ENCODE measurements around the gene SCO2.
"Not testable (repeated sequence)": the region's sequence is repeated elsewhere in the genome, so short reads cannot be mapped to it uniquely, and the experiment has no call there.

The SCO2 gene

DNA sequence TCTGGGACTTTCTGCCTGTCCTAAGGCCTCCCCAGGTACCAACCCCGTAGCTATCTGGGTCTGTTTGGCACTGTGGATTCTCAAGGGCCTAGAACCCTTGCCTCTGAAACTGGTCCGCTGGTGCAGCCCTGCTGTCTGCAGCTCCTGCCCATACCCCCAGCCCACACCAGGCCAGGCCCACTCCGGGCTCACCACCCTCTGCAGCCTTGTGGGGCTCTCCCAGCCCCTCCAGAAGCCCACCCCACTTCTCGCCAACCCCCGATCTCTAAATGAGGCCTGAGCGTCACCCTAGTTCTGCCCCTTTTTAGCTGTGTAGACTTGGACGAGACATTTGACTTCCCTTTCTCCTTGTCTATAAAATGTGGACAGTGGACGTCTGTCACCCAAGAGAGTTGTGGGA lies 25.0 kb upstream of the SCO2 start:
- no peak for DNase-seq (ENCODE audit: low read depth in 3 of 3)

DNA sequence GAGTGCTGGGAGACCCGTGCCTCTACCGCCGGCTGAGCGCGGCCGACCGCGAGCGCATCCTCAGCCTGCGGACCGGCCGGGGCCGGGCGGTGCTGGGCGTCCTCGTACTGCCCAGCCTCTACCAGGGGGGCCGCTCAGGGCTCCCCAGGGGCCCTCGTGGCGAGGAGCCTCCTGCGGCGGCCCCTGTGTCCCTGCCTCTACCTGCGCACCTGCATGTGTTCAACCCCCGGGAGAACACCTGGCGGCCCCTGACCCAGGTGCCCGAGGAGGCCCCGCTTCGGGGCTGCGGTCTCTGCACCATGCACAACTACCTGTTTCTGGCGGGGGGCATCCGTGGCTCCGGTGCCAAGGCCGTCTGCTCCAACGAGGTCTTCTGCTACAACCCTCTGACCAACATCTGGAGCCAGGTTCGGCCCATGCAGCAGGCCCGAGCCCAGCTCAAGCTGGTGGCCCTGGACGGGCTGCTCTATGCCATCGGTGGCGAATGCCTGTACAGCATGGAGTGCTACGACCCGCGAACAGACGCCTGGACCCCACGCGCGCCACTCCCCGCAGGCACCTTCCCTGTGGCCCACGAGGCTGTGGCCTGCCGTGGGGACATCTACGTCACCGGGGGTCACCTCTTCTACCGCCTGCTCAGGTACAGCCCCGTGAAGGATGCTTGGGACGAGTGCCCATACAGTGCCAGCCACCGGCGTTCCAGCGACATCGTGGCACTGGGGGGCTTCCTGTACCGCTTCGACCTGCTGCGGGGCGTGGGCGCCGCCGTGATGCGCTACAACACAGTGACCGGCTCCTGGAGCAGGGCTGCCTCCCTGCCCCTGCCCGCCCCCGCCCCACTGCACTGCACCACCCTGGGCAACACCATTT lies 23.8 kb upstream of the SCO2 start:
- DNase-seq (ENCODE audit: low read depth in 3 of 3), result no peak

DNA sequence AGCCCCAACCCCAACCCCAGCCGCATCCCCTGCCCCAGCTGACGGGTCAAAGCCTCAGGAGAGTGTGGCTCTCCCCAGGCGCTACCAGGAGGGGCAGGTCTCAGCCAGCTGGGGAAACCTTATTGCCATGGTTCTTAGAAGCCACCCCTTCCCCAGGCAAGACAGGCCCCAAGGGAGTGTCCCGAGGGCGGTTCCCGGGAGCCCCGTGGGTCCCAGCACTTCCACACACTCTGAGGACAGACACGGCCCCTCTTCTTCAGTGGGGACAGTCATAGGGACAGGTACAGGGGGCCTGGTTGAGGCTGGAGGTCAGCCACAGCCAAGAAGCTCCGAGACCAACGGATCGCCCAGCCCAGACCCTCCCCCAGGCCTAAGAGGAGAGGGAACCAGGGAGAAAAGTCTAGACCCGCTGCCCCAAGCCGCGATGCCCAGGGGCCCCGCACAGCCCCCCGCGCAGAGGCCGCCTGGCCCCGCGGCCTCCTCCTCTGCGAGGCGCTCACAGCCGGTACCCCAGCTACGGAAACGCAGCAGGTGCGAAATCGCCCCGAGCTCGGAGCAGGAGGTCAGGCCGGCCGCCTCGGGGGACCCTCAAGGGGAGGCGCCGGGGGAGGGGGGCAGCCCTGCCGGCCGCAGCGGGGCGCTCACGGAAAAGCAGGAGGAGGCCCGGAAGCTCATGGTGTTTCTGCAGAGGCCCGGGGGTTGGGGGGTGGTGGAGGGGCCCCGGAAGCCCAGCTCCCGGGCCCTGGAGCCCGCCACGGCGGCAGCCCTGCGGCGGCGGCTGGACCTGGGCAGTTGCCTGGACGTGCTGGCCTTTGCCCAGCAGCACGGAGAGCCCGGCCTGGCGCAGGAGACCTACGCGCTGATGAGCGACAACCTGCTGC lies 22.9 kb upstream of the SCO2 start:
- DNase-seq (ENCODE audit: low read depth in 3 of 3), result peak in 1 of 3 experiments; percentile 52

DNA sequence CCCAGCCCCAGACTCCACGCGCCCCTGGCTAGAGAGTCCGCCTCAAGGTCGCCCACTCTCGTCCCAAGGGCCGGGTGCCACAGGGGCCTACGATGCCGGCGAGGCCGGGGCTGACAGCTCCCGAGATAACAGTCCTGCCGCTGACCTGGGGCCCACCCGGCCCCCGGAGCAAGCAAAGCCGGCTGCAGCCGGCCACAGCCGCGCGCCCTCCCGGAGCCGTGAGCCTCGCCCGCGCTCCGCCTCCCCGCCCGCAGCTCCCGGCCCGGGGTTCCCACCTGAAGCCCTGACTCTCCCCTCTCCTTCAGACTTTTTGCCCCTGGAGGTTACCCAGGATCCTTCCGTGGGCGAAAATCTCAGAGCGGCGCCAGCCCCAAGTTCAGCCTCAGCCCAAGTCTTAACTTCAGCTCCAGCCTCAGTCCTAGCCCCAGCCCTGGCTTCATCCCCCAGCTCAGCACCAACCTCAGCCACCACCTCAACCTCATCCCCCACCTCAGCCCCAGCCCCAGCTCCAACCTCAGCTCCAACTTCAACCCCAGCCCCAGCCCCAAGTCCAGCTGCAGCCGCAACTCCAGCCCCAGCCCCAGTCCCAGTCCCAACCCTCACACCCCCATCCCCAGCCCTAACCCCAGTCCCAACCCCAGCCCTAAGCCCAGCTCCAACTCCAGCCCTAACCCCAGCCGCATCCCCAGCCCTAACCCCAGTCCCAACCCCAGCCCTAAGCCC lies 22.0 kb upstream of the SCO2 start:
- DNase-seq (ENCODE audit: low read depth in 3 of 3), result no peak

DNA sequence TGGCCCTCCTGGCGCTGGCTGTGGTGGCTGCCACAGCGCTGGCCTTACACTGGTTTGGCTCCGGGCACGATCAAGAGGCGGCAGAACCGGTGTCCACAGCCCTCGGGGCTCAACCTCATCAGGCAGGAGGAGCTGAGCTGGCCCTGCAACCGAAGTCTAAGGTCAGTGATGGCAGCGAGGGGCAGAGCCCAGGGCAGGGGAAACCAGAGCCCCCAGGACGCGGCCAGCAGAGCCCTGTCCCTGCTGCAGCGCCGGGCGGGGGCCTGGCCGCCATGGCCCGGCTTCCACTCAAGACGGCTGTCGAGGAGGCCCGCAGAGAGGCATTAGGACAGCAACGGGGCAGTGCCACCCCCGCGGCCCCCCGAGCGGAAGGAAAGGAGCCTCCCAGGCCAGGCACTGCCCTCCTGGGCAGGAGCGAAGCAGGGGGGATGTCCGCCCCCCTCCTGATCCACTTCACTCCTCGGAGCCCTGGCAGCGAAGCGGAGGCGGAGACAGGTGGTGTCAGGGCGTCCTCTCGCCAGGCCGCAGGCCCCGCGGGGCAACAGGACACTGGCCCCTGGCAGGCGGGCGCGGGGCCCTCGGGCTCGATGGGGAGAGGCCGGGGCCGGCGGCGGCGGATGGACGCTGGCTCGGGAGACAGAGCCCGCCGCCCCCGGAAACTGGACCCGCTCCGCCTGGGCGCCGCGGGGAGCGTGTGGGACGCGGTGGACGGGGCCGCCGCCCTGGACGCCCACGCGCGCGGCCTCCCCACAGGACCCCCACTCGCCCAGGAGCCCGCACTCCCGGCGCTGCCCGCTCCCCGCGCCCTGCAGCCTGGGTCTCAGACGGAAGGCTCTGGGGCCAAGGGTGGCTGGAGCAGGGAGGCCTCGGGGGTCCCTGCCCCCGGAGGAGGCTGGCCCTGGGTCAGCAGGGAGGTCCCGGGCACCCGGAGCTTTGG lies 21.2 kb upstream of the SCO2 start:
- no peak for DNase-seq (ENCODE audit: low read depth in 3 of 3)

DNA sequence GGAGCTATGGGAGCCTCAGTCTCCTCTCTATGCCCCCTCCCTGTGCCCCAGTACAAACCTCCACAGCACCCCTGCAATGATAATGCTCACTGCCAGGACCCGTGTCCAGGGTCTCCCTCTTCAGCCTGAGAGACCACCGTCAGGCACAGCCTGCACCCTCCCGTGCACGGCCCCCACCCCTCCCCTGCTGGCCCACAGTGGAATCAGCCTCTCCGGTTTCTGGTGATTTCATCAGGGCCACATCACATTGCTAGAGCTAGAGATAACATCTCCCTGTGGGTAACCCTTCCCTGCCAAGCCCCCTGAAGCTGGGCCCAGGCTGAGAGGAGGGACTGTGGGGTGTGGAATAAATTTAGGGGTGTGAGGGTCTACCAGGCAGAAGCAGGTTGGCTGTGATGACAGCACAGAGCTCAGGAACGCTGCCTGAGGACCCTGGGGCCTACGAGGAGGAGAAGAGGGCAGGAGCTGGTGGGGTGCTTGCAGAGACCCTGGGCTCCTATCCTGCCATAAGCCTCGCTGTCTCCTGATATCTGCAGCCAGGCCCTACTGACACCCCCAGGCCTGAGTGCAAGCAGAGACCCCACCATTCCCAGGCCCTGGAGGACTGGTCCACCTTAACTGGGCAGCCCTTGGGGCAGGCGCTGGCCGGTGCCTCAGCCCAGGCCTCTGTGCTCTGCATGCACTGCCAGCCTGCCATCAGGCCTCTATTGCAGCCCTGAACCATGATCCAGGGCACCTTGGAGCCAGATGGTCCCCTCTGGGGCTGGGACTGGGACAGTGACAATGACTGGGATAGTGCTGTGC lies 20.3 kb upstream of the SCO2 start, which contains the start of gene KLHDC7B:
KLHDC7B (plus strand) TSS at position 378 of the 804 bp plus-strand sequence; CDS start at position 723, 345 bp downstream.
- no peak for DNase-seq (ENCODE audit: low read depth in 3 of 3)

DNA sequence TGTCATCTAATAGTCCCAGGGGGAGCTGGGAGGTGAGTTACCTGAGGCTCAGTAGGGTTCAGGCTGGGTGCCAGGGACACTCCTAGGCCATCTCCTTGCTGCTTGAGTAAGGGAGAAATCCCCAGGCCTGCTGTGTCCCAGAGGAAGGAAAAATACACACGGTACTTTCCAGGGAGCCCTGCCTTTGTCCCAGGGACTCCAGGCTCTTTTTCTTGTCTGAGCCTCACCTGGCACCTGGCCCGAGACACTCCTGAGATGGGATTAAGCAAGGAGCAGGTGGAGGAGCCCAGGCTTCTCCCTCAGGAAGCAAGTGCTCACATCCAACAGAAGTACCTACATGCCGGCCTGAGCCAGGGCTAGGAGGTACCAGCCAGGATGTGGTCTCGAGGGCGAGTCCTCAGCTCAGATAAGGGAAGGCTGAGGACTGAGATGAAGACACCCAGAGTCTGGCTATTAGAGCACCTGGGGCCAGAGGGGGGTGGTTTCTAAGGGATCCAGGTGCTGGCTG lies 19.4 kb upstream of the SCO2 start:
- DNase-seq (ENCODE audit: low read depth in 3 of 3), result no peak

DNA sequence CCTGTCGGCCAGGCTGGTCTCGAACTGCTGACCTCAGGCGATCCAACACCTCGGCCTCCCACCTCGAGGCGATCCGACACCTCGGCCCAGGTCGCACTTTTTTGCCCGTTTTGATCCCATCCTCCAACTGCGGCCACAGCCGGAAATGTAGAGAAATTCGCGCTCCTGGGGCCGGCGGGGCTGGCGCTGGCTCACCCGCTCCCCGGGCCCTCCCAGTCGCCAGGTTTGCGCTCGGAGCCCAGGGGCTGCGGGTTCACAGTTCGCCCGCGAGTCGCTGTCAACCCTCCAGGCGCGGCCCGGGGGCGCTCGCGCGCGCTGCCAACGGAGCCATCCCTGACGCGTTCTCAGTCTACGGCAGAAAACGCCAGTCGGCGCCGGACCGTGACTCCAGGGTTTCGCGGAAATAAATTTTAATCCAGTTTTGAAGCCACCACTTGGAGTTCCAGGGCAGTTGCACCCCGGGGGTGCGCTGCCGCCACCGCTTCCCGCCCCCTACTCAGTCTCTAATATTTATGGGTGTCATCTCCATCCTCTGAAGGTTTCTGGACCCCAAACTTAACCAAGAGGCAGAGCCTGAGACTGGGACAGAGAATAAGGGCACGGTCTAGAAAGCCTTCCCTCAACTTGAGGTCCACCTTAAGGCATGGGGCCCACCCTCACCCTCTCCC lies 18.8 kb upstream of the SCO2 start:
- peak; percentile 67 to 79 (median 73) for DNase-seq (ENCODE audit: low read depth in 3 of 3)

DNA sequence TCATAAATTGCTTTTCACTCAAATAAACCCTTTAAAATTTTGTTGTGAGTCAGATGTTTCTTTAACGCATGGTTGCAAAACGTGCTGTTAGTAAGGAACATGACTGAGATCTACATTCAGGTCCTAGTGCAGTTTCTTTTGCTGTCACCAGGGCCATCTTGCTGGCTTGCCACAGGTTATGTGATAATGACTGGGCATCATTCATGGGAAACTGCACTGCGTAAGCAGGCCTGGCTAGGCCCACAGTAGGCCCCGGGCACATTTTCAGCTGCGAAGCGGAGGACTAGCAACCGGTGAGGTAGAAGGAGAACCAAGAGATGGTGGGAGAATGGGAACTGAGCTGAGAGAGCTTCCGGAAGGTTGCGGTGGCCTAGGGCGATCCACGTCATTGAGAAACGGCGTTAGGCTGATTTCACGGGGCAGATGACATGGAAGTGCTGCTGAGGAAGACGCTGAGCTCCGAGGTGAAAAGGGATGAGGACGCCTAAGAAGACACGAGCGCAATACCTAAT lies 17.1 kb upstream of the SCO2 start:
- DNase-seq (ENCODE audit: low read depth in 3 of 3), result no peak

DNA sequence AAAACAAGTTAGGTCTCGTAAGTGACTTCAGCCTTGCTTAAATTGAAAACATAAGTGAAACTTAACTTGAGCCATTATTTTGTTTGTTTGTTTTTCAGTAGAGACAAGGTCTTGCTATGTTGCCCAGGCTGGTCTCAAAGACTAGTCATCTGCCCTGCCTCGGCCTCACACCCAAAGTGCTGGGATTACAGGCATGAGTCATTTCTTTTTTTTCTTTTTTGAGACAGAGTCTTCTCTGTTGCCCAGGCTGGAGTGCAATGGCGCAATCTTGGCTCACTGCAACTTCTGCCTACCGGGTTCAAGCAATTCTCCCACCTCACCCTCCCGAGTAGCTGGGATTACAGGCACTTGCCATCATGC lies 16.2 kb upstream of the SCO2 start:
- DNase-seq (ENCODE audit: low read depth in 3 of 3), result not testable (repeated sequence)

DNA sequence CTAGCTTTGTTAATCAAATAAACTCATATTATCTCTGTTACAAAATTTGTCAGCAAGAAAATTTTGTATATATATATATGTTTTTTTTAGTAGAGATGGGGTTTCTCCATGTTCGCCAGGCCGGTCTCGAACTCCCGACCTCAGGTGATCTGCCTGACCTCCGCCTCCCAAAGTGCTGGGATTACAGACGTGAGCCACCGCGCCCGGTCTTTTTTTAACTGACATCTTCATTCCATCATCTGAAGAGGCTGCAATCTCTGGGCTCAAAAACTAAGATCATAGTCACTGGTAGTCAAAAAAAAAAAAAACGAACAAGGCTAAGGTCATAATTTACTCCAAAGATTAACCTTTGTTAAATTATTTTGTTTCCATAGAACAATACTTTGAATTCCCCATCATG lies 15.0 kb upstream of the SCO2 start:
- DNase-seq (ENCODE audit: low read depth in 3 of 3), result no peak

DNA sequence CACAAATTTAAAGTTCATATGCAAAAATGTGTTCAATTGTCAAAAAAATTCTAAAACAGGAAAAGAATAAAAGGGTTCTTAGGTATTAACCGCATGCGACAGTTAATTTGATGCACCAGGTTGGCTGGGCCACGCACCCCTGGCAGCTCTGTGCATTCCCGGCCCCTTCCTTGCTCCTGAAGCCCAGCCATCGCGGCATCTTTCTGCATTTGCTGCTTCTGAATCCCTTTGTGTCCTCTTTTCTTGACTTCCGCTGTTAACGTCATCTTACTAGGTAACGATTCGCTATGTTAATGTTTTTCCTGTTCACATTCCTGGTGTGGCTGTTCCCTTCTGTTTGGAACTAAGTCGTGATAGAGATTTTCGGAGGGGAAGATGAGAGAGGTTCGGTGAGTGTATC lies 12.4 kb upstream of the SCO2 start:
- DNase-seq (ENCODE audit: low read depth in 3 of 3), result no peak

DNA sequence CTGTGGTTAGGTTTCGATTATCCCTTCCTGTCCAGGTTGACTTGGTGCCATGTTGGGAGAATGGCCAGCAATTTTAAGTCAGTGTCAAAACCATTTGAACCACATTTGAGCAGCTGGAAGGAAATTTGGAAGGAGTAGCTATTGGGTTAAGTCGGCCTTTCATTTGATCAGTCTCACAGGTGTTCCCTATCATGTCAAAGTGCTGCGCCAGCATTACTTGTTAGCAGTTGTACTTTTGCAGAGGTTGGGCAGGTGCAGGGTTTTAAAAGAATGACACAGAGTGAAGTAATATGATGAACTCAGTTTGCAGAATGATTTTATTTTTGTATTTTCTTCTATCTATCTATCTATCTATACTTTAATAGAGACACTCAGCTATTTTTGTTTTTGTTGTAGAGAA lies 10.8 kb upstream of the SCO2 start:
- DNase-seq (ENCODE audit: low read depth in 3 of 3), result no peak

DNA sequence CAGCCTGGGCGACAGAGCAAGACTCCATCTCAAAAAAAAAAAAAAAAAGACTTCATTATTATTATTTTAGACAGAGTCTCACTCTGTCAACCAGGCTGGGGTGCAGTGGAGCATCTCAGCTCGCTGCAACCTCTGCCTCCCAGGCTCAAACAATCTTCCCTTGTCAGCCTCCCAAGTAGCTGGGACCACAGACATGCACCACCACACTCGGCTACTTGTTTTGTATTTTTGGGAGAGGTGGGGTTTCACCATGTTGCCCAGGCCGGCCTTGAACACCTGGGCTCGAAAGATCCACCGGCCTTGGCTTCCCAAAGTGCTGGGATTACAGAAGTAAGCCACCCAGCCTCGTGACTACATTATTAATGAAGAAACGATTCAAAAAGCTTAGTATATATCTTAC lies 9.7 kb upstream of the SCO2 start:
- no peak for DNase-seq (ENCODE audit: low read depth in 3 of 3)

DNA sequence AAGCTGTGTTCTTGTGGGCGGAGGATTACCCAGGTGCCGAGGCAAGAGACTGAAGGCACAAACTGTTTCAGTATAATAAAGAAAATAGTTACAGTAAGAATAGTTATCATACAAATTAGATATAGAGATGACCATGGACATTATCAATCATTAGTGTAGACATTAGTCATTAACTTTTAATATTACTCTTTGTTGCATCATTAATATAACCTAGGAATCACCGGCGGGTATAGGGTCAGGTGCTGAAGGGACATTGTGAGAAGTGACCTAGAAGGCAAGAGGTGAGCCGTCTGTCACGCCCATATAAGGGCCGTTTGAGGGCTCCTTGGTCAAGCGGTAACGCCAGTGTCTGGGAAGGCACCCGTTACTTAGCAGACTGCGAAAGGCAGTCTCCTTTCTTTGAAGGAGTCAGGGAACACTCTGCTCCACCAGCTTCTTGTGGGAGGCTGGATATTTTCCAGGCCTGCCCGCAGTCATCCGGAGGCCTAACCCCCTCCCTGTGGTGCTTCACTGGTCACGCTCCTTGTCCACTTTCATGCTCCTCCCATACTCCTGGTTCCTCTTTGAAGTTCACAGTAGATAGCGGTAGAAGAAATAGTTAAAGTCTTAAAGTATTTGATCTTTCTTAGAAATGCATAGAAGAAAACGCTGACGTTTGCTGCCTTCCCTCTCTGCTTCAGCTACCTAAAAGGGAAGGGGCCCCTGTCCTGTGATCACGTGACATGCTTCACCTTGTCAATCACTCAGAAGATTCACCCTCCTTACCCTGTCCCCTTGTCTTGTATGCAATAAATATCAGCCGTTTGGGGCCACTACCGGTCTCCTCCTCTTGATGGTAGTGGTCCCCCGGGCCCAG lies 8.7 kb upstream of the SCO2 start:
- DNase-seq (ENCODE audit: low read depth in 3 of 3), result not testable (repeated sequence)

DNA sequence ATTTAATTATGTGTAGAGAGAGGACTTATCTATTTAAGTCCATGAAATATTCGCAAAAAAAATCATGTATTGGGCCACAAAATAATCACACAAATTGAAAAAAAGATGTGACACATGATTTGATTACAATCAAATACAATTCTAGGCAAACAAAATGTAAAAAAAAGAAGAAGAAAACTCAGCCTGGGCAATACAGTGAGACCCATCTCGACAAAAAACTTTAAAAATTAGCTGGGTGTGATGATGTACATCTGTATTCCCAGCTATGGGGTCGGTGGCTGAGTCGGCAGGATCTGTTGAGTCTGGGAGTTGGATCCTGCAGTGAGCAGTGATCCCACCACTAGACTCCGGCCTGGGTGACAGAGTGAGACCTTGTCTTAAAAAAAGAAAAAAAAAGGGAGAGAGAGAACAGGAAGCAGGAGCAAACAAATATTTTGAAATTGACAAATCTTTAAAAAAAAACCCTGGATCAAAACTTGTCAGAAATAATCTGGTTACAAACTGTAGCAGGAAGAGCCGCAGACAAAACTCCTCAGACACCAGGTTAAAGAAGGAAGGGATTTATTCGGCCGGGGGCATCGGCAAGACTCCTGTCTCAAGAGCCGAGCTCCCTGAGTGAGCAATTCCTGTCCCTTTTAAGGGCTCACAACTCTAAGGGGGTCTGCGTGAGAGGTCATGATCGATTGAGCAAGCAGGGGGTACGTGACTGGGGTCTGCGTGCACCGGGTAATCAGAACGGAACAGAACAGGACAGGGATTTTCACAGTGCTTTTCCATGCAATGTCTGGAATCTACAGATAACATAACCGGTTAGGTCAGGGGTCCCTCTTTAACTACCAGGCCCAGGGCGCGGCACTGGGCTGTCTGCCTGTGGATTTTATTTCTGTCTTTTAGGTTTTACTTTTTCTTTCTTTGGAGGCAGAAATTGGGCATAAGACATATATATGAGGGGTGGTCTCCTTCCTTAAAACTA lies 7.7 kb upstream of the SCO2 start:
- DNase-seq (ENCODE audit: low read depth in 3 of 3), result no peak
